Hepatocyte (in vitro differentiated cells): ENCODE measurements around the gene SGPP1. TPM values are rescaled to one million over a fixed set of nuclear protein-coding genes. Genes with fewer than 3 reads are reported as not detected.

ENCODE experiments used
- DNase-seq: peaks from one replicate; pipeline ENCODE4 v3.0.0-alpha.2; 2016; ENCODE audit warnings: low spot score
- H2AFZ ChIP-seq: fragments of 200-600 bp; sonication (generic); 2 replicates; pipeline ENCODE4 v1.6.0; 2016; ENCODE audit warnings: antibody characterized with exemption, mild to moderate bottlenecking
- H3K27ac ChIP-seq: fragments of 200-600 bp; sonication (generic); 2 replicates; pipeline ENCODE4 v1.5.1; 2016; ENCODE audit warnings: mild to moderate bottlenecking
- H3K27me3 ChIP-seq: fragments of 200-600 bp; sonication (generic); 2 replicates; pipeline ENCODE4 v1.6.1; 2016
- H3K36me3 ChIP-seq: fragments of 200-600 bp; sonication (generic); replicated peaks from 2 replicates; pipeline ENCODE4 v1.5.1; 2016; ENCODE audit warnings: low read depth; ENCODE audit not compliant: insufficient read depth
- H3K4me1 ChIP-seq: fragments of 200-600 bp; sonication (generic); 2 replicates; pipeline ENCODE4 v1.5.1; 2016; ENCODE audit warnings: mild to moderate bottlenecking, moderate library complexity; ENCODE audit not compliant: insufficient read depth
- H3K4me2 ChIP-seq: fragments of 200-600 bp; sonication (generic); 2 replicates; pipeline ENCODE4 v1.6.0; 2016
- H3K4me3 ChIP-seq: fragments of 200-600 bp; sonication (generic); 2 replicates; pipeline ENCODE4 v1.5.1; 2016; ENCODE audit warnings: mild to moderate bottlenecking
- H3K79me2 ChIP-seq: fragments of 200-600 bp; sonication (generic); 2 replicates; pipeline ENCODE4 v1.6.0; 2017; ENCODE audit warnings: mild to moderate bottlenecking
- H3K9me2 ChIP-seq: fragments of 200-600 bp; sonication (generic); replicated peaks from 2 replicates; pipeline ENCODE4 v1.6.0; 2017; ENCODE audit warnings: mild to moderate bottlenecking; ENCODE audit not compliant: insufficient read depth
- H3K9me3 ChIP-seq: fragments of 200-600 bp; sonication (generic); 2 replicates; pipeline ENCODE4 v1.5.1; 2016; ENCODE audit warnings: low read depth, mild to moderate bottlenecking
- H4K20me1 ChIP-seq: fragments of 200-600 bp; sonication (generic); 2 replicates; pipeline ENCODE4 v1.6.0; 2016; ENCODE audit warnings: mild to moderate bottlenecking; ENCODE audit not compliant: insufficient read depth, poor library complexity, severe bottlenecking
- EZH2 ChIP-seq: fragments of 200-600 bp; sonication (generic); IDR thresholded peaks from 2 replicates; pipeline ENCODE4 v1.6.1; 2016; ENCODE audit warnings: antibody characterized with exemption, mild to moderate bottlenecking, borderline replicate concordance
- EZH2phosphoT487 ChIP-seq: fragments of 200-600 bp; sonication (generic); IDR thresholded peaks from one replicate; pipeline ENCODE4 v1.6.1; 2018; ENCODE audit warnings: antibody characterized with exemption, mild to moderate bottlenecking, low read depth, moderate library complexity; ENCODE audit not compliant: unreplicated experiment, severe bottlenecking
- WGBS: methylation state at CpG from one replicate; pipeline ENCODE4 v1.1.6; 2016; ENCODE audit warnings: low lambda C conversion rate; ENCODE audit errors: missing lambda C conversion rate; 5-methylcytosine and 5-hydroxymethylcytosine counted together
- polyA plus RNA-seq: library from polyadenylated mRNA; unstranded; fragments of >200 nt; fragmentation: Nextera tagmentation; extraction: Ambion mirVana; gene quantifications from 2 replicates; pipeline ENCODE4 v1.2.1, GENCODE V29; 2016
- total RNA-seq: library from RNA; depleted of rRNA; stranded (reverse); fragments of >200 nt; gene quantifications from 2 replicates; pipeline ENCODE4 v1.2.3, GENCODE V29; 2014
- TF ChIP-seq, protein P1 (sequence below): fragments of 200-600 bp; sonication (generic); IDR thresholded peaks from 2 replicates; pipeline ENCODE4 v1.5.1; 2016; ENCODE audit warnings: antibody characterized with exemption, mild to moderate bottlenecking; ENCODE audit not compliant: poor library complexity

SGPP1 gene
- total and polyA plus RNA-seq, 2 experiments from 2014 or later: 17.8 to 23.9 TPM

- Histone ChIP-seq H3K4me3 (no peak overlapping the region), H3K79me2 (no peaks in the 10 kb centered on the region), H3K27ac (no peak overlapping the region), H3K27me3 (no peaks in the 10 kb centered on the region), H3K4me1 (no peaks in the 10 kb centered on the region), H3K4me2 (no peak overlapping the region), H2AFZ (no peak overlapping the region), H3K9me3 (no peaks in the 10 kb centered on the region), H4K20me1 (no peaks in the 10 kb centered on the region), H3K9me2 (no peaks in the 10 kb centered on the region), H3K36me3 (no peaks in the 10 kb centered on the region)
- 82% methylated on average over 9 of the region's 9 CpGs for WGBS
- no peak for DNase-seq
- TF ChIP-seq EZH2: no peak
- TF ChIP-seq, protein P1, sequence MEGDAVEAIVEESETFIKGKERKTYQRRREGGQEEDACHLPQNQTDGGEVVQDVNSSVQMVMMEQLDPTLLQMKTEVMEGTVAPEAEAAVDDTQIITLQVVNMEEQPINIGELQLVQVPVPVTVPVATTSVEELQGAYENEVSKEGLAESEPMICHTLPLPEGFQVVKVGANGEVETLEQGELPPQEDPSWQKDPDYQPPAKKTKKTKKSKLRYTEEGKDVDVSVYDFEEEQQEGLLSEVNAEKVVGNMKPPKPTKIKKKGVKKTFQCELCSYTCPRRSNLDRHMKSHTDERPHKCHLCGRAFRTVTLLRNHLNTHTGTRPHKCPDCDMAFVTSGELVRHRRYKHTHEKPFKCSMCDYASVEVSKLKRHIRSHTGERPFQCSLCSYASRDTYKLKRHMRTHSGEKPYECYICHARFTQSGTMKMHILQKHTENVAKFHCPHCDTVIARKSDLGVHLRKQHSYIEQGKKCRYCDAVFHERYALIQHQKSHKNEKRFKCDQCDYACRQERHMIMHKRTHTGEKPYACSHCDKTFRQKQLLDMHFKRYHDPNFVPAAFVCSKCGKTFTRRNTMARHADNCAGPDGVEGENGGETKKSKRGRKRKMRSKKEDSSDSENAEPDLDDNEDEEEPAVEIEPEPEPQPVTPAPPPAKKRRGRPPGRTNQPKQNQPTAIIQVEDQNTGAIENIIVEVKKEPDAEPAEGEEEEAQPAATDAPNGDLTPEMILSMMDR: no peak
Measured at GRCh38 chr14:63682727-63683593, 44.9 kb downstream of the SGPP1 start.

GRCh38 chr14:63678536-63678935 is 49.3 kb downstream of the SGPP1 start:
- H3K9me3 ChIP-seq: no peaks in the 10 kb centered on the region
- H3K36me3 ChIP-seq: no peaks in the 10 kb centered on the region
- no peaks in the 10 kb centered on the region for H3K9me2 ChIP-seq
- H3K79me2 ChIP-seq: no peaks in the 10 kb centered on the region
- no peaks in the 10 kb centered on the region for H3K27me3 ChIP-seq
- no peaks in the 10 kb centered on the region for H4K20me1 ChIP-seq
- no peak for DNase-seq
- peak overlapping the region; percentile 63 for H3K27ac ChIP-seq
- H2AFZ ChIP-seq: no peak overlapping the region
- H3K4me2 ChIP-seq: peak overlapping the region; percentile 8
- WGBS: 100% methylated on average over 1 of the region's 1 CpG
- no peak for TF ChIP-seq EZH2
- TF ChIP-seq EZH2phosphoT487: no peak
- TF ChIP-seq, protein P1: no peak
- H3K4me1 ChIP-seq: no peaks in the 10 kb centered on the region
- no peak overlapping the region for H3K4me3 ChIP-seq

DNA sequence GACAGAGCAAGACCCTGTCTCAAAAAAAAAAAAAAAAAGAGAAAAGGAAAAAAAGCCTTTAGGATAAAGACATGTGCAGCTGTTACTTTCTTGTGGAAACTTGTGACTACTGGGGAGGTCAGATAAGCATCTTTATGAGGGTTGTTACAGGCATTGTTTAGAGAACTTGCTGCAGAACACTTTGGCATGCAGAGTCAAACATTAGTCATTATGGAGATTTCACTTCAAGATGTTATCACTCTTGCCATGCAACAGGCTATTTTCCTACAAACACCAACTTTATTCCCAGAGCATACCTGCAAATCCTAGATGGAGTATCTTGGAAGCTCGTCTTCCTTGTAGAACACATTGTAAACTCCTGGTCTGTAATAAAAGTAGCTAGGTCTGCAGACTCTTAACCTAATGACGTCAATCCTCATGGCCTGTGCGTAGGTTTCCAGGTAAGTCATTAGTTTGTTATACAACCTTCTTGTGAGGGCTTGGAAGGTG is 49.9 kb downstream of the SGPP1 start:
- no peaks in the 10 kb centered on the region for H3K9me2 ChIP-seq
- H3K4me2 ChIP-seq: peak overlapping the region; percentile 8
- TF ChIP-seq EZH2 (no peak), EZH2phosphoT487 (no peak)
- TF ChIP-seq, protein P1: no peak
- no peaks in the 10 kb centered on the region for H4K20me1 ChIP-seq
- no peaks in the 10 kb centered on the region for H3K79me2 ChIP-seq
- H2AFZ ChIP-seq: no peak overlapping the region
- H3K27me3 ChIP-seq: no peaks in the 10 kb centered on the region
- no peaks in the 10 kb centered on the region for H3K4me1 ChIP-seq
- peak overlapping the region; percentile 63 for H3K27ac ChIP-seq
- H3K4me3 ChIP-seq: no peak overlapping the region
- no peaks in the 10 kb centered on the region for H3K9me3 ChIP-seq
- peak; percentile 59 for DNase-seq
- H3K36me3 ChIP-seq: no peaks in the 10 kb centered on the region
- 21% methylated on average over 3 of the region's 3 CpGs for WGBS
